Epithelial cell of proximal tubule (primary cell): Measurements from ENCODE around the gene COL6A2. TPM values are rescaled to one million over a fixed set of nuclear protein-coding genes. Genes with fewer than 3 reads are reported as not detected.
"Not testable (repeated sequence)": the region's sequence is repeated elsewhere in the genome, so short reads cannot be mapped to it uniquely, and the experiment has no call there.

ENCODE experiments used
- DNase-seq: peaks from one replicate; pipeline ENCODE4 v3.0.0-alpha.2; 2011; ENCODE audit warnings: low read depth
- H3K4me3 ChIP-seq: 2 replicates; pipeline ENCODE4 v1.5.1; 2011; ENCODE audit warnings: low read depth, mild to moderate bottlenecking, low read length
- total RNA-seq: library from RNA; depleted of rRNA; stranded (reverse); fragments of >200 nt; gene quantifications from 2 replicates; pipeline ENCODE4 v1.2.3, GENCODE V29; 2015
- TF ChIP-seq, protein P1 (sequence below): conservative IDR thresholded peaks from 2 replicates; pipeline ENCODE4 v1.5.1; 2012; ENCODE audit warnings: low read depth, mild to moderate bottlenecking, low read length

The COL6A2 gene
- total RNA-seq, 1 donor from 2014 or later: 138 TPM

DNA sequence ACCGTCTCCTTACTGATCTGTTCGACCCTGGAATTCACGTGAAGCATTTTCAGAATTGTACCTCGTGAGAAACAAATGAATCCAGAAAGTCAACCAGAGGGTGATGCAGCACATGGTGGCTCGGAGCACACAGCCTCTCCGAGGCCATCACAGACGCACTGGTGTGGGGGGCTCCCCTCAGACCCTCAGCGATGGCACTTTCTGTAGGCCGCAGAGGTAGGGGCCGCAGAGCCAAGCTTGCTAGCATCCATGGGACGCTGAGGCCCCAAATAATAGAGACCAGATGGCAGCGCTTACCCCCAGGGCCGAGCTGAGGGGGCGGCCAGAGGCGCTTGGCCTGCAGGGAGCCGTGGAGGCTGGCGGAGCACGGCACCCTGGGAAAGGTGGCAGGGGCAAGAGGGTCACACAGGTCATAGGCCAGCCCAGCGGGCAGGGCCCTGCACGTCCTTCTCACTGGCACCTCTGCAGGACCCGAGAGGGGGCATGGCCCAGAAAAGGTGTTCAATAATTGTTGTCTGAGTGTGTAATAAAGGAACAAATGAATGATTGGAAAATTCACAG, 28.1 kb upstream of the COL6A2 start:
- no peak overlapping the region for H3K4me3 ChIP-seq
- TF ChIP-seq, protein P1, sequence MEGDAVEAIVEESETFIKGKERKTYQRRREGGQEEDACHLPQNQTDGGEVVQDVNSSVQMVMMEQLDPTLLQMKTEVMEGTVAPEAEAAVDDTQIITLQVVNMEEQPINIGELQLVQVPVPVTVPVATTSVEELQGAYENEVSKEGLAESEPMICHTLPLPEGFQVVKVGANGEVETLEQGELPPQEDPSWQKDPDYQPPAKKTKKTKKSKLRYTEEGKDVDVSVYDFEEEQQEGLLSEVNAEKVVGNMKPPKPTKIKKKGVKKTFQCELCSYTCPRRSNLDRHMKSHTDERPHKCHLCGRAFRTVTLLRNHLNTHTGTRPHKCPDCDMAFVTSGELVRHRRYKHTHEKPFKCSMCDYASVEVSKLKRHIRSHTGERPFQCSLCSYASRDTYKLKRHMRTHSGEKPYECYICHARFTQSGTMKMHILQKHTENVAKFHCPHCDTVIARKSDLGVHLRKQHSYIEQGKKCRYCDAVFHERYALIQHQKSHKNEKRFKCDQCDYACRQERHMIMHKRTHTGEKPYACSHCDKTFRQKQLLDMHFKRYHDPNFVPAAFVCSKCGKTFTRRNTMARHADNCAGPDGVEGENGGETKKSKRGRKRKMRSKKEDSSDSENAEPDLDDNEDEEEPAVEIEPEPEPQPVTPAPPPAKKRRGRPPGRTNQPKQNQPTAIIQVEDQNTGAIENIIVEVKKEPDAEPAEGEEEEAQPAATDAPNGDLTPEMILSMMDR: no peak
- DNase-seq: no peak

DNA sequence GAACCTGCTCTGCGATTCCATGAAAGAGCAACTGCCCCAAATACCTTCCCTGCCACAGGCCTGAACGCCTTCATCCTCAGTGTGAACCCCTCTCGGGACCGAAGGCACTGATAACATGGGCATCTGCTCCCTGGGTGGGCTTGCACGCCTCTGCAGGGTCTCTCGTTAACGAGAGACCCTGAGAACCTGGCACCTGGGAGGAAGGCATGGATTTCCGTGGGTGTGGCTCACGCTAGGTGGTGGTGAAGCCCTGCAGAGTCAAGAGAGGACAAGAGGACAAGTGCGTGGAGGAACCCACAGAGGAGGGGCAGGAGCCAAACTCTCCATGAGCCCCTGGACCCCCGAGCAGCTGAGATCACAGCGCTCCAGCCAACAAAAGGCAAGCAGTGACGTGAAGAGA, 26.8 kb upstream of the COL6A2 start:
- TF ChIP-seq, protein P1: no peak
- no peak for DNase-seq
- H3K4me3 ChIP-seq: no peak overlapping the region

DNA sequence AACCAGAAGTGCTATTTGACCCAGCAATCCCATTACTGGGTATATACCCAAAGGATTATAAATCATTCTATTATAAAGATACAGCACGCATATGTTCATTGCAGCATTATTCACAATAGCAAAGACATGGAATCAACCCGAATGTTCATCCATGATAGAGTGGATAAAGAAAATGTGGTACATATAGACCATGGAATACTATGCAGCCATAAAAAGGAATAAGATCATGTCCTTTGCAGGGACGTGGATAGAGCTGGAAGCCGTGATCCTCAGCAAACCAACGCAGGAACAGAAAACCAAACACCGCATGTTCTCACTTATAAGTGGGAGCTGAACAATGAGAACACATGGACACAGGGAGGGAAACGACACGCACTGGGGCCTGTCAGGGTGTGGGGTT, 21.2 kb upstream of the COL6A2 start:
- not testable (repeated sequence) for DNase-seq, H3K4me3 ChIP-seq

DNA sequence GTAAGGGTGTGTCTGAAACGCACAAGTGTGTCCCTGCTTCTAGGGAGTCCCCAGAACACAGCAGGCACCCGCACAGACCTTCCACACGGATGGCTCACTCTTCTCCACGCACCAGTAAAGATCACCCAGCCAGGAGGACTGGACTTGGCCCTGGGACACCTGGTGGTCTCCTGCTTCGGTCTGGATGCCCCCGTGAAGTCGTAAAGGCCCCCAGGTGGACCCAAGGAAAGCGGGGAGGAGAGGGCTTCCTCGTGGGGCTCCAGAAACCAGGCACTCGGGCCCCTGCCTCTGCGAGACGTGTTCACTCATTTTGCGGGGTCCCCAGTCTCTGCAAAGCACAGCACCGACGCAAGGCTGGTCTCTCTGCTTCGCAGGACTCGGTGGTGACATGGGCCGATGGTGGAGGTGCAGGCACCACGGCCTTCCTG, 20.2 kb upstream of the COL6A2 start:
- TF ChIP-seq, protein P1: no peak
- DNase-seq: no peak
- no peak overlapping the region for H3K4me3 ChIP-seq

DNA sequence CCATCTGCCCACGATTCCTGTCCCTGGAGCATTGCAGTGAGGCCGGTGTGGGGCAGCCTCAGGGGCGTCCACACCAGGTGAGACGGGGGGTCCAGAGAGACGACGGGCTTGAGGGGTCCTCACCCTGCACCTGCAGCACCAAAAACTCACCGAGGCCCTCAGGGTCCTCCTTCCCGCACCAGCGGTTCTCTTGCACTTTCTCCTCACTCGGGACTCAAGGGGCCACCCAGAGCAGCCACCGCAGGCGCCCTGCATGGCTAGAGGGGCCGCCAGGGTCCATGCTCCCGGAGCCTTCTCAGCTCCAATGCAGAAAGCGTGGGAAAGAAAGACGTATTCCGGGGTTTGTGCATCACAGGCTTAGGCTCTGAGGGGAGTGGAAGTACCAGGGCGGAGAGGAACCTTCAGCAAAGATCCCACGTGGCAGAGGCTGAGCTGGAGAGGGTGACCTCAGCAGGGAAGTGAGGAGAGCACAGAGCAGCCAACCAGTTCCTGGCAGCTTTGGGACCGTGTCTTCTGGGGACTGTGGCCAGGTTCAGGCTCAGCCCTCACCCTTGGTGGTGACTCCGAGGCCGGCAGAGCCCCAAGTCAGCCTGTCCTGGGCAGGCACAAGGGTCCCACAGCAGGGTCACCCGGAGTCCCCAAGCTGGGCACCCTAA, 19.5 kb upstream of the COL6A2 start:
- TF ChIP-seq, protein P1: no peak
- no peak overlapping the region for H3K4me3 ChIP-seq
- DNase-seq: no peak

DNA sequence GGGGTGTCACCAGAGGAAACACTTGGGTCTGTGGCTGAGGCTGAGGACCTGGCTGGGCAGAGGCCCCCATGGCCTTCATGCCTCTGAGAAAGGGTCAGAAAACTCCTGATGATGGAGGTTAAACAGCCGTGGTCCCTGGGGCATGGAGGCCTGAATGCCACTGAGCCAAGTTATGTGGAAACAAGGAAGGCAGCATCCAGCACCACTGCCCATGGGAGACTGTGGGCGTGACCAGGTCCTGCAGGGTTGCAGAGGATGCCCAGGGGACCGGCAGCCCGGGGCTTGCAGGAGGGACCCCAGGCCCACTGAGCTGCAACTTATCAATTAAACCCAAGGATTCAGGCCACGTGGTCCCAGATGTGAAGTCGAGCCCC, 18.9 kb upstream of the COL6A2 start:
- TF ChIP-seq, protein P1: no peak
- DNase-seq: no peak
- H3K4me3 ChIP-seq: no peak overlapping the region

DNA sequence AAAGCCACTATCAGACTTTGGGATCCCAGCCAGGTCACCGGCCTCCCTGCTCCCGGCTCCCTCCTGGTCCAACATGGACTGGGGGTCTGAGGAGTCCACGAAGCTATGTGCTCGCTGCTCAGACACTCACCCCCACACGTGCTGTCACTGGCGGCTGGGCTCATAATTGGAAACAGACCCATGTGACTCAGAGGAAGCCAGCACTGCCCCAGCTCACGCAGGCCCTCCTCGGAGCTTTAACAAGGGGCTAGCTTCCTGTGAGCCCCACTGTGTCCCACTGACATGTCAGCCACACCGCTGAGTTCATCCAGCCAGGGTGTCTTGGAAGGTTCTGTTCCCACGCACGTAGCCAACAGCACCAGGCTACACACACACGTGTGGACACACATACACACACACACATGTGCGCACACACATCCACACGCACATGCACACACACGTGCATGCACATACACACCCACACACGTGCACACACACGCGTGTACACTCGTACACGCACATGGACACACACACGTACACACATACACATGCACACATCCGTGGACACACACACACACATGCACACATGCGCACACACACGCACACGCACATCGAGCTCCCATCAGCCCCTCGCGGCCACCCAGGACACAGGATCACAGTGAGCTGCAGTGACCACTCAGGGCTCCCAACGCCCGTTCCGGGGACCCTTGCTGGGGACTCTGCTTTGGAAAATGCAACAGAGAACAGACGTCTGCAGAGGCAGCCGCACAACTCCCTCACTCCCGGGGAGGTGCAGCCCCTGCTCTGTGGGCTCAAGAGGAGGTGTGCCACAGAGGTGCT, 18.4 kb upstream of the COL6A2 start:
- no peak for DNase-seq
- H3K4me3 ChIP-seq: no peak overlapping the region
- TF ChIP-seq, protein P1: no peak
